Stromal cell of bone marrow (primary cell): Measurements from ENCODE around the gene DPH2.

Experiments
- DNase-seq: peaks from one replicate; pipeline ENCODE4 v3.0.0-alpha.2; 2012; ENCODE audit warnings: low read depth

The DPH2 gene

DNA sequence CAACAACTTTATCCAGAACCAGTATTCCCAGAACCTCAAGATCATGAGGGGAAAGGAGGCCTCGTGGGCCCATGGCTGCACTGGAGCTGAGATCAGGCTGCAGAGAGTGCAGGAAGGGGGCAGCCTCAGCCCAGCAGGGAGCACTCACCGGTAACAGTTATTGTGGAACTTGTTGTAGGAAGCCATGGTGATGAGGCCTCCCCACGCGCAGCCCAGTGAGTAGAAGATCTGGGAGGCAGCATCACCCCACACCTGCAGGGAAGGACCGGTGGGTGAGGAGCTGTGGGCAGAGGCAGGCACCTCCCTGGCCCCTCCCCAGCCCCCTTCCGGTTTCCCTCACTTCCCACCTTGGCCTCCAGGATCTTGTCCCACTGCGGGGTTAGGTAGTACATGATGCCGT is 32.4 kb downstream of the DPH2 start:
- DNase-seq, result no peak

DNA sequence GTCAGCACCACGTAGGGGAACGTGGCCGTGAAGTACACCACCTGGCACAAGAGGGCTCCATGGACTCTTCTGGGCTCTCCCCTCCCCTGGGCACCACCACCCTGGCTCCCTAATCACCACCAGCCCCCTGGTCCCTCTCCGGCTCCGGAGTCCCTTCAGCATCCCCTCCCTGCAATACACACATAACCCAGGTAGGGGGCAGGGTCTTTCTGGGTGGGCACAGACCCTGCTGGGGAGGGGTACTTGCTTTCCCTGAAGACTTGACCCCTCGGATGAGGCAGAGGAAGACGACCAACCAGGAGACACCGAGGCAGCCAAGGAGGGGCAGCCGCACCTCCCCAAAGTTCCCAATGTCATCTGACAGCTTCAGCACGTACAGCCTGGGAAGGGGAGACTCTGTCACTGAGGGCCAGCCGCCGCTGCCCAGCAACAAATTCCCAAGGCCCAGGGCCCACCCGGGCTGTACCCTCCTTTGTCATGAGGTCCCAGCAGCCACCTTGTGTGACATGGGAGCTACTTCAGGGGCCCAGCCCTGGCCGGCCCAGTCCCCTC is 32.9 kb downstream of the DPH2 start:
- DNase-seq, result no peak

DNA sequence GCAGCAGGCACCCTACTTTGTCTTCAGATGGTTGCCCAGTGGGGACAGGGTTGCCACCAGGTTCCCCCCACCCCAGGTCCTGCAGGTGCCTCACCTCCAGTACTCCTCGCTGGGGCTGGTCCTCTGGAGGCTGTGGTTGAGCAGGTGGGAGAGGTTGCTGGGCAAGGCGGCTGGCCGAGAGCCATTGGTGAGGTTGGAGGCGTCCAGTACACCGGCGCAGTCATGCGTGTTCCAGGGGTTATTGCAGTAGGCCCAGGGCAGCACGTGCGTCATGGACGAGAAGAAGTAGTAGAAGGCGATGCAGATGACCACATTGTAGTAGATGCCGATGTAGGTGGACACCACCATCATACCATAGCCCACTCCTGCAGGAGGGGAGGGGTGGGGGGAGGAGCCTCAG is 38.4 kb downstream of the DPH2 start:
- no peak for DNase-seq

DNA sequence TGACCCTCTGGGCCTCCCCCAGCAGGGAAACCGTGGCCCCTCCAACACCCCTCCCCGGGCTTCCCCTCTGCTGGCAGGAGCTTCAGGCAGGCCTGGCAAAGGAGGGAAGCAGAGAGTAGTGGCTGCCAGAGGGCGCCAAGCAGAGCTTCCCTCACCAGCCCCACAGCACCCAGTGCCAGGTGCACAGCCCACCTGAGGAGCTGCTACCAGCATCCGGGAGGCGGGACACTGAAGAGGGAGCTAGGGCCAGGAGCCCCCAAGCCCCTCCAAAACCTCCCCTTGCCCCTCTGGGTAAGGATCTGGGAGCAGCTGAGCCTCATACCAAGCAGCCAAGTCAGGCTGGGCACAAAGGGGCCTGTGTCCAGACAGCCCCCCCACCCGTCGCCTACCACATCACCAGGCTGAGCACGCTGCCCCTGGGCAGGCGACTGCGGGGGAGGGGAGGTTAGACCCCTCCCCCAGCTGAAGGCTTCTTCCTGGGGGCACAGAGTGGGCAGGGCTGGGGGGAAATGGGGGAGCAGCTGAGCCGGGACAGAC is 41.2 kb downstream of the DPH2 start:
- DNase-seq, result no peak

DNA sequence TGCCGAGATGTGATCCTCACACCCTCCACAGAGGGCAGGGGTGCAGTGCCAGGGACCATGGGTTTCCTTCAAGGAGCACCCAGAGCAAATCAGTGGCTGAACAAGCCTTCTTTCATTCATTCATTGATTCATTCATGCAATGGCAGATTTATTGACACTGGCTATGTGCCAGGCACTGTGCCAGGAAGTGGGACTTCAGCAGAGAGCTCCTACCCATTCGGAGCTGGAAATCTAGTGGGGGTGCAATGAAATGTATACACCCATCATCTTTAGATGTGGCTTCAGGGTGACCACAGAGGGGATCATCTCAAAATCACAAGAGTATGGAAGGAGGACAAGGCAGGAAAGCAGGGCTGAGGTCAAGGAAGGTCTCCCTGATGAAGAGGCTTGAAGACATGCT is 42.6 kb downstream of the DPH2 start:
- DNase-seq, result no peak

DNA sequence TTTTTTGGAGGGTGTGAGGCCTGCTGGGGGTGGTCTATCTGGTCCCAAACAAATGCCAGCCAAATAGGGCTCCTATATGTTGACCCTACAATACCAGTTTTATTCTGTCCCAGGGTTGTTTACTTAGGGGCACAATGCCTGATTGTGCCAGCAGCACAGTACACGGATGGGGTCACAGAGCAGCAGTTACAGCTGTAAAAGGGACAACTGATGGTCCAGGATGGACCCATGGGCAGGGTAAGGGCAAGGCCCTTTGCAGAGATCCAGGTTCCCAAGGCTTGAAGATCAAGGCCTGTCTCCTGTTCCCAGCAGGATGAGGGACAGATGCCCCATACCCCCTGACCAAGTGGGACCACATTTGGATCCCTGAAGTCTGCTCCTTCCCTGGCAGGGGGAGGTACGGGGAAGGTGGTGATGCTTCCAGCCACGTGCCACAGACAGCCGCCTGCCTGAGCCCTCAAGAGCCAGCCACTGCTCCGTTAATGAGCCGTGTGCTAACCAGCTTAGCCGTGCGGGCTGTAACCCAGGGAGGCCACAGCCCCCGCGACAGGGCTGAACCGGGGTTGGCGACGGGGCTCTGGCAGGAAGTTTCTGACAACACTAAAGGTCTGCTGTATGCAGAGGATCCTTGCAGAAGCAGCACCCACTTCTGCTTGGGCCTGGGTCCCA is 43.3 kb downstream of the DPH2 start:
- DNase-seq, result no peak

DNA sequence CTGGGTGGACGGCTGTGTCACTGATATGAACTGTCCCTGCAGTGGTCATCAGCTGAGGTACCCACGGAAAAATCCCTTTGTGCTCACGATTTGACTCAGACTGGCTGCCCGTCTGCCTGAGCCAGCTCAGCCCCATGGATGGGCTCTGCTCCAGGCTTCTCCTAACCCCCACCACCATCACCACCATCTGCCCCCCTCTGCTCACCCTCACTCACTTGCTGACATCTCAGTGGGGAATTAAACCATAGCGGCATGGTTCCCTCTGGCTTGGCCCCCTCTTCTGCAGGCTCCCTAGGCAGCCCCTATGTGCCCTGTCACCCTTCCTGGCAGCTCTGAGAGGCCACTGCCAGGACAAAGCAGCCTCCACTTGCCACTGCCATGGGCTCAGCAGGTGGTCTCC is 44.1 kb downstream of the DPH2 start:
- no peak for DNase-seq

DNA sequence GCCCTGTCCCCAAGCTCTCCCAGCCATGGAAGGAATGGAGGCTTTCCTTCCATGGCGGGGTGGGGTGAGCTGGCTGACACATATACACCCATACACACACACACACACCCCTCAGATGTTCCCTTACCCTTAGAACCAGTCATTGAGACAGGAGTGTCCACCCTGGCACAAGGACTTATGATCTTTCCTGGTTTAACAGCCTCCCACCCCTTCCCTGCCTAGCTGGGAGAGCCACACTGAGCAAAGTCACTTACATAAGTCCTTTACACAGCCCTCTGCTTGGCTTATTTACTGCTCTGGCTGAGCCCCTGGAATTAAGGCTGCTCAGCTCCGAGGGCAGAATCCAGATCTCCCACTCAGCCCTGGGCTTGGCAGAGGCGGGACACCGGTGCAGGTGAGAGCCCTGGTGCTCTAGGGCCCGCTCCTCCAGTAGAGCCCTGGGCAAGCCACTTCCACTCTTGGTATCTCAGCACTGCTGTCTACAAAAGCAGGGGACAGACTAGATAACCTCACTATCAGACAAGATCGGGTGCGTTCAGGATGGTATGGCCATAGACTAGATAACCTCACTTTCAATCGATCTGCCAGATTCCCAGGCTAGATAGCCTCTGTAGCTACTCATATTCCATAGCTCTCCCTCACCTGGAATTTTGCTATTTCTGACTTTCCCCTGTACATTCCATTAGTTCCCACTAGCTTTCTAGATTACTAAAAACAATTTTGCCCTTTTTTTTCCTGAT is 44.7 kb downstream of the DPH2 start:
- DNase-seq, result no peak

DNA sequence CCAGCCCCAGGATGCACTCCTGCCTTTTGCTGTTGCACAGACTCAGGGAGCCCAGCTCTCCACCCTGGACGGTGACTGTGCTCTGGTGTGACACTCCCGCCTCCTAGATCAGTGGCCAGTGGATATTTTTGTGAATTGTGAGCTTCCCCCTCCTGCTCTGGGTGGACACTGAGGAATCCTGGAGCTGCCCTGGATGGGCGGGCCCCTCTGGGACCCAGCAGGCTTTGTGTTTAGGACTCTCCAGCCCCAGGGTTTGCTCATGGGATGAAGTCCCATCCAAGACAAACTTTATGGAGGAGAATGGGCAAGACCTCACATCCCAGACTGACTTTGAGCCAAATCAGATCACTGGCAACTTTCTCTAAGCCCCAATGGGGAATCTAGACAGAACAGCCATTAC is 45.4 kb downstream of the DPH2 start:
- no peak for DNase-seq

DNA sequence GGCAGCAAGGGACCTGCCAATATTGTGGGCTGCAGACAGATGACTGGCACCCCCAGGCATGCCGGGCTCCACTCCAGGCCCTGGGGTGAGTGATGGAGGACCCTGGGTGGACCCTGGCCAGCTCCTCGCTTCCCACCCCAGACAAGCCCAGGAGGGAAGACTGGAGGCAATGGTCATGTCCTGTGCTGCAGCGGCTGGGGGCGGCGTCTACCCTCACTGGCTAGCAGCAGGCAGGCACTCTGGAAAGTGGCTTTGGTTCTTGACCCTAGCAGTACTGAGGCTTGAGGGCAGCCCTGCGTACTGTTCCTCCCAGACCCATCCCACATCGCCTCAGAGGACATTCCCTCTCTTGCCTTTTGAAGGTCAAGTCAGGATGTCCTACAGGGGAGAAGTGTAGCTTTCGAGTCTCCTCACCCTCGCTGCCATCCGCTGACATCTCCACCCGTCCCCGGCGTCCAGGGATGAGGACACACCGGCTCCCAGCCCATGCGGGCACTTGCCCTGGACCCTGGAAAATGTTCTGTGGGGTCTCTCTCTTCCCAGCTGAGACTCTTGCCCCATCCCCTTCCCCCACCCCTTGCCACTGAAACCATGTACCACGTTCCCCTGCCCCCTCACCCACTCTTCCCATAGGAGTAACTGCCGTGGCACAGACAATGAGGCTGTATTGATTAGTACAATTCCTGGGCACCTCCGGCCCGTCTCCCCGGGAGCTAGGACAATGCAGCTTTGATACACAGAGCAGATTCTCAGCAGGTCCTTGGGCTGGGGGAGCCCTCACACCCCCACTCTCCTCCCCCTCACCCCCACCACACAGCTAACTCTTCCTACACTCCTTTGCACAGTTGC is 46.5 kb downstream of the DPH2 start:
- no peak for DNase-seq

DNA sequence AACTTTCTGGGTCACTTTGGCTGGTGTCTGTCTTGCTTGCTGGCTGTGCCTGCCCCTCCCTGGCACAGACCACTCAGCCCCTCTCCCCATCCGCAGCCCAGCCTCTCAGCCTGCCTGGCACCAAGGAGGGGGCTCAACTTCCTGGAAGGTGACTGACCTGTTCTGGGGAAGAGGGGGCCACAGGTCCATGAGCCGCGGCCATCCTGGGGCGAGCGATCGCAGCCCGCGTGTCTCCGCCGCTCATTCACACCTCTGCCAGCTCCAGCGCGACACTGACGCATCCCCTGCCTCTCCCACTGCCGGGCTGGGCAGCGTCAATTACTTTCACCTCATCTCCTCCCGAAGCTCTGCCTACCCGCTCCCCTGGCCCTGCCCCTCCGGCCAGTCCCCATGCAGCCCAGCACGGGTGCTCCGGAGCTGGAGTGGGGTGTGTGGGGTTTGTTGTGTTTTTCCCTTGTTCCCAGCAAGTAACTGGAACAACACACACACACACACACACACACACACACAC is 47.1 kb downstream of the DPH2 start:
- no peak for DNase-seq

DNA sequence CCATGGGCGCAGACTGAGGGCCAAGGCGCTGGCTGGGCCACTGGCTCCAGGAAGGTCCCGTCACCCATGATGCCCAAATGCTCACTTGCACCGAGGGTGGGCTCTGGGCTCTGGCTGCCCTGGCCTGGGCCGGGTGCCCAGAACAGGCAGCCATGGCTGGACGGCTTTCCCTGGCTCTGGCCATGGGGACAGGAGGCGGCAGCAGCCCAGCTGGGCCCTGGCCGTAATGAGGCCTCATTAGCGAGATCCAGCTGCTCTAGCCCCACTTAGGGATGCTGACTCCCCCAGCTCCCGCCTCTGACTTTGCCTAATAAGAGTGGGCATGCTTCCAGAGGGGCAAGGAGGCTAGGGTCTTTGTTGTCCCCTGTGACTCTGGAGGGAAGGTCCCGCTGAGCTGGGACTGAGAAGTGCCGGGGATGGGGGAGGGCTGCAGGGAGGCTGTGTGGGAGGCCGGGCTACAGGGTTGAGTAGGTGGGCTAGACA is 49.7 kb downstream of the DPH2 start:
- no peak for DNase-seq

DNA sequence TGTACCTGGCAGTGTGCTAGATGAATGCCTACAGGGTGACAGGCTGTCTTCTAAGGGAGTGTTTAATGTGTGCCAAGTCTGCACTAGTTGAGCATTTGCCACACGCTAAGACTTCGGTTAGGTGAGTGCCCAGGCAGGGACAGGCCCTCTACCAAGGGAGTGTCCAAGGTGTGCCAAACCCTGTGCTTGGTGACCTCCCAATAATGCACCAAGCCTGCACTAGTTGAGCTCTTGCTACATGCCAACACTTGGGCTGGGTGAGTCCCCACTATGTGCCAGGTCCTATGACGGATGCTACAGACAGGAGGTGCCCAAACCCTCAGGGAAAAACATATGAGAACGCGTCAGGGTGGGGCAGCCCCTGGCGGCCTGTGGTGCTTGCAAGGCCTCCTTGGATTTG is 50.7 kb downstream of the DPH2 start:
- DNase-seq, result no peak

DNA sequence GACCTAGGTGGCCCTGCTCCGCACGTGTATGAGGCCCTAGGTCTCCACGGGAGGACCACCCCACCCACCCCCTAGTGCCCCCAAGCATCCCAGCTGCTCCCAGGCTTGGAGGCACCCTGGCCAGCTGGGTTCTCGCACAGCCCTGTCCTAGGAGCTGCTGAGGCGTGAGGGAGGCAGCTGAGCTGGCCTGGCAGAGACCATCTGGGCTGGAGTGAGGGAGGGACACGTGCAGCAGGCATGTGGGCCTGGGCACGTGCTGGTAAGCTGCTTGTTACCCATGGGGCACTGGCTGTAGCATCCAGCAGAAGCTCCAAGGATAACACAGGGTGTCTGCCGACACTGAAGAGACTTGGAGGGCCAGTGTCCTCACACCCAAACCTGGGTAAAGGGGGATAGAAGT is 51.3 kb downstream of the DPH2 start:
- DNase-seq, result no peak

DNA sequence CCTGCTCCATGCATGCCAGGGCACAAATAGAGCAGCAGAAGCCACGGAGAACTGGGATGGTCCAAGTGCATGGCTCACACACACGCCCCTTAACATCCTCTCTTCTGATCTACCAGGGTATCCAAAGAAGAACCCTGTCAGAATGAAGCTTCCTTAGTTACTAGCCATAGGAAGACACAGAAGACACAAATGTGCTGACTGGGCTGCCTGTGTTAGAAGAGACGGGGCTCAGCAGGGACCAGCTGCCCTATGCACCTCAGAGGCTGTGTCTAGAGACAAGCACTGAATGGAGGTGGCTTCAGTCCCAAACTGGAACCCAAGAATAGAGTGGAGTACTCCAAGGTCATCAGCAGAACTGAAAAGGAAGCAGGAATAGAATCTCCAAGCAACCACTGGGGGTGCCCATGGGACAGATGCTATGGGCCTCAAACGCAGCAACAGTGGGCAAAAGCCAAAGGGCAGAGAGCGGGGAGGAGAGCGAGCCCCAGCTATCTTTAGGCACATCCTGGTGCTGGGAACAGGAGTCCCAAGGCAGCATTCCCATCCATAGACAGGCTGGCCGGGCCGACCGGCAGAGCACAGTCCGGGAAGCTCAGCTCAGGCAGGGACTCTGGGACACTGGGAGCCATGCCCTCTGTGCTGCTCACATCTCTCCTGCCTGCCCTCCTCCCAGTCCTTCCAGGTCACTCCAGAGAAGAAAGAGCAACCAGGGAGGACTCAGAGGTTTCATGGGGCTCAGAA is 51.9 kb downstream of the DPH2 start:
- no peak for DNase-seq
